HG02938 (cell line): ENCODE data around the gene NOTO.
"Not testable (repeated sequence)": the region's sequence is repeated elsewhere in the genome, so short reads cannot be mapped to it uniquely, and the experiment has no call there.

Source experiments
- ATAC-seq: cut with Tn5 transposase; IDR thresholded peaks from one replicate; pipeline ENCODE4 v1.9.1; 2021; ENCODE audit warnings: mild to moderate bottlenecking, moderate library complexity; ENCODE audit not compliant: unreplicated experiment

The NOTO gene

GRCh38 chr2:73197579-73197978 is 4.8 kb upstream of the NOTO start:
- no peak for ATAC-seq

- ATAC-seq = not testable (repeated sequence)
Measured at GRCh38 chr2:73200281-73200680, 2.1 kb upstream of the NOTO start.

GRCh38 chr2:73203055-73203681 is 794 bp downstream of the NOTO start:
- ATAC-seq = no peak

- ATAC-seq = no peak
Measured at GRCh38 chr2:73205611-73206010, 3.2 kb downstream of the NOTO start.

- no peak for ATAC-seq
Measured at GRCh38 chr2:73208258-73208657, 5.9 kb downstream of the NOTO start.

GRCh38 chr2:73210019-73210418 is 7.6 kb downstream of the NOTO start:
- ATAC-seq = no peak

- ATAC-seq = no peak
Measured at GRCh38 chr2:73210696-73211095, 8.3 kb downstream of the NOTO start.

GRCh38 chr2:73212098-73212447 is 9.7 kb downstream of the NOTO start:
- ATAC-seq = no peak

- ATAC-seq = peak; percentile 69
Measured at GRCh38 chr2:73212448-73213176, 10.2 kb downstream of the NOTO start.

- ATAC-seq = peak; percentile 88
Measured at GRCh38 chr2:73214120-73215035, 12.0 kb downstream of the NOTO start, which contains the start of gene SMYD5. Gene SMYD5 (plus strand): TSS chr2:73214245. CDS start chr2:73214267, 22 bp downstream.

GRCh38 chr2:73215254-73215653 is 12.9 kb downstream of the NOTO start:
- no peak for ATAC-seq

GRCh38 chr2:73217160-73217559 is 14.8 kb downstream of the NOTO start:
- ATAC-seq = no peak

- no peak for ATAC-seq
Measured at GRCh38 chr2:73217826-73218225, 15.5 kb downstream of the NOTO start.

GRCh38 chr2:73218298-73218697 is 15.9 kb downstream of the NOTO start:
- no peak for ATAC-seq

- ATAC-seq = no peak
Measured at GRCh38 chr2:73223821-73224220, 21.4 kb downstream of the NOTO start.

- no peak for ATAC-seq
Measured at GRCh38 chr2:73225513-73226360, 23.4 kb downstream of the NOTO start.

GRCh38 chr2:73227086-73227485 is 24.7 kb downstream of the NOTO start:
- ATAC-seq = no peak

GRCh38 chr2:73228631-73229030 is 26.3 kb downstream of the NOTO start:
- no peak for ATAC-seq

GRCh38 chr2:73232403-73233153 is 30.2 kb downstream of the NOTO start:
- ATAC-seq = no peak
